Activated naive CD8-positive, alpha-beta T cell treated with anti-CD3 and anti-CD28 coated beads, Interleukin-2, amount 10 ng/mL, durations not matched to agents 7 days and 5 days (primary cell): Measurements from ENCODE around the gene SETMAR. TPM values are rescaled to one million over a fixed set of nuclear protein-coding genes. Genes with fewer than 3 reads are reported as not detected.
"Not testable (repeated sequence)": the region's sequence is repeated elsewhere in the genome, so short reads cannot be mapped to it uniquely, and the experiment has no call there.

ENCODE experiments used
- ATAC-seq: fragments of 150-1000 bp; cut with Tn5 transposase; one replicate; pipeline ENCODE4 v1.10.0; 2021; ENCODE audit warnings: low read depth, moderate library complexity
- POLR2A ChIA-PET: fragments of 350-600 bp; sonication (Branson Sonifier 250); formaldehyde crosslinking; loops from one replicate; lab custom pipeline; 2021; ENCODE audit warnings: antibody characterized with exemption; lab: Charles Lee
- DNase-seq: peaks from one replicate; pipeline ENCODE4 v3.0.0; 2021
- H3K27ac Mint-ChIP-seq: one replicate; pipeline ENCODE4 v1.8.0; 2022; ENCODE audit warnings: mild to moderate bottlenecking, mixed read lengths
- H3K27me3 Mint-ChIP-seq: one replicate; pipeline ENCODE4 v1.8.0; 2022; ENCODE audit warnings: mild to moderate bottlenecking, moderate library complexity, mixed read lengths
- H3K36me3 Mint-ChIP-seq: one replicate; pipeline ENCODE4 v1.8.0; 2021; ENCODE audit warnings: mild to moderate bottlenecking, mixed read lengths
- H3K4me1 Mint-ChIP-seq: one replicate; pipeline ENCODE4 v1.8.0; 2021; ENCODE audit warnings: mixed read lengths
- H3K4me3 Mint-ChIP-seq: one replicate; pipeline ENCODE4 v1.8.0; 2022; ENCODE audit warnings: mild to moderate bottlenecking, moderate library complexity, mixed read lengths
- H3K9me3 Mint-ChIP-seq: one replicate; pipeline ENCODE4 v1.8.0; 2021; ENCODE audit warnings: mixed read lengths
- total RNA-seq, 2 experiments: library from RNA; stranded (reverse); gene quantifications; one replicate each; pipeline ENCODE4 v1.2.3, GENCODE V29; 2021

The SETMAR gene
- total RNA-seq, 2 experiments from 2014 or later: 10.0 to 11.3 TPM

DNA sequence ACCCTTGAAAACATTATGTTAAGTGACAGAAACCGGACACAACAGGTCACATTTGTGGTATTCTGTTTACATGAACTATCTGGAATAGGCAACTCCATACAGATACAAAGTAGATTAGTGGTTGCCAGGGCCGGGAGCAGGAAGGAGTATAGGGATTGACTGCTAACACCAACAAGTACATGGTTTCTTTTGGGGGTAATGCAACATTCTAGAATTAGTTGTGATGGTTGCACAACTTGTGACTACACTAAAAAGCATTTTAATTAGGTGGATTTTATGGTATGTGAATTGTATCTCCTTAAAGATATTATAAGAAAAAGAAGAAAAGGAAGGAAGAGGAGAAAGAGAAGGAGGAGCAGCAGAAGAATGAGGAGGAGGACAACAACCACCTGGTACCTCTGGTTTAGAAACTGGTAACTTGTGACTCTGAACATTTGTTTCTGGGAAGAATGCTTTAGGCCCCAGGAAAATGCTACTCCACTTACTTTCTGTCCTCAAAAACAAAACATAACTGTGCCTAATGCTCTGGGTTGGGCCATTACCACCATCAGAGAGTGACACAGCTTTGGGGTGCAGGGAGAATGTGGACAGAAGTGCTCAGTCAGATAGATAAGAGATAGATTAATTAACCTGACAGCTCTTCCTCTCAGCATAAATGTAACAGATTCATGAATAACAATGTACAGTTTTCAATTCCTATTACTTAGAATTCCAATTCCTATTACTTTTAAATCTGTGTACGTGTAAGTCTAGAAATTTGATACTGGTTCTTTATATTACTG lies 20.3 kb downstream of the SETMAR start:
- H3K36me3 Mint-ChIP-seq: peaks cover under 1% of the 10 kb centered on the region
- no peak overlapping the region for H3K27ac Mint-ChIP-seq
- H3K4me3 Mint-ChIP-seq: no peak overlapping the region
- peaks cover 4% of the 10 kb centered on the region for H3K9me3 Mint-ChIP-seq
- ATAC-seq (no peak), DNase-seq (no peak)
- POLR2A ChIA-PET: no interaction called here
- no peaks in the 10 kb centered on the region for H3K4me1 Mint-ChIP-seq
- H3K27me3 Mint-ChIP-seq: no peaks in the 10 kb centered on the region

DNA sequence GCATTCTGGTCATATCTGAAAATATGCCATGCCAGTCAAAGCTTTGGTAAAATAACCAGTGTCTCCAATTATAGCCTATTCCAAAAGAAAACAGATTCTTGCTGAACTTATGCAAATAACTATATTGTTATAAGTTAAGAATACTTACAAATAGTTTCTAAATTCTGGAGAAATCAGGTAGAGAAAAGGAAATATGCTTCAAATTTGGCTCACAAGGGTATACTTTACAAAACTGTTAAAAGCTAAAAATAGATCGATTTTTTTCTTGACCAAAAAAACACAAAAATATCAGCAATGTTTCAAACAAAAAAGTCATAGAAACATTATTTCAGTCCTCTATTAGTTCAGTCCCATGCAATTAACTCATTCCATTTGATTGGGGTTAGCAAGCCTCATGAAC lies 23.7 kb downstream of the SETMAR start:
- H3K27me3 Mint-ChIP-seq: no peaks in the 10 kb centered on the region
- peaks cover 8% of the 10 kb centered on the region for H3K36me3 Mint-ChIP-seq
- no peak overlapping the region for H3K27ac Mint-ChIP-seq
- ATAC-seq: no peak
- no peak for DNase-seq
- no peak overlapping the region for H3K4me3 Mint-ChIP-seq
- H3K9me3 Mint-ChIP-seq: peaks cover 8% of the 10 kb centered on the region
- H3K4me1 Mint-ChIP-seq: no peaks in the 10 kb centered on the region
- POLR2A ChIA-PET: no interaction called here

DNA sequence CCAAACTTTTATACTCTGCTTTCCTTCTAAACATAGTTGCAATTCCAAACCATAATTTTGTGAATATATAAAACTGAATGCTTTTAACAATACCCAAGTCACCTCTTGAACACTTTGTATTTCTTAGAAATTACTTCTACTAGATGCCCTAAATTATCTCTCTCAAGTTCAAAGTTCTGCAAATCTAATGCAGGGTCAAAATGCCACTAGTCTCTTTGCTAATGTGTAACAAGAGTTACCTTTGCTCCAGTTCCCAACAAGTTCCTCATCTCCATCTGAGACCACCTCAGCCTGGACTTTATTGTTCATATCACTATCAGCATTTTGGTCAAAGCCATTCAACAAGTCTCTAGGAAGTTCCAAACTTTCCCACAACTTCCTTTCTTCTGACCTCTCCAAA lies 26.6 kb downstream of the SETMAR start:
- H3K36me3 Mint-ChIP-seq, H3K27me3 Mint-ChIP-seq, POLR2A ChIA-PET, H3K9me3 Mint-ChIP-seq, ATAC-seq, H3K4me3 Mint-ChIP-seq, H3K27ac Mint-ChIP-seq, H3K4me1 Mint-ChIP-seq, DNase-seq: not testable (repeated sequence)

DNA sequence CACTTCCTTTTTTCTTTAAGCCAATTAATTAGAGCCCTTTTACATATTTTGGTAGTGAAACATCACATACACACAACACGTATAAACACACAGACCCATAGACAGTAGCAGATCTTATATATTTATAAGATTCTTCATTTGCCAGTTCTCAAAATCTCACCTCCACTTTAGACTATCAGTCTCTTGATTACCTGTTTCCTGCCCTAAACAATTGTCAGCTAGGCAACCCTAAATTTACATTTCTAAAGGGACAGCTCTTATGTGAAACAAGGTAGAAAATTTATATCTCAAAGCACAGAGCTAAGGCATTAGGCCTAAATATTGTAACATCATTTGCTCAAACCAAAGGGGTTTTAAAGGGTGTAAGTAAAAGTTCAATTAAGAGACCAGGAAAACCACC lies 28.9 kb downstream of the SETMAR start:
- no peaks in the 10 kb centered on the region for H3K27me3 Mint-ChIP-seq
- H3K4me1 Mint-ChIP-seq: peaks cover under 1% of the 10 kb centered on the region
- DNase-seq (no peak), ATAC-seq (no peak)
- peaks cover 8% of the 10 kb centered on the region for H3K36me3 Mint-ChIP-seq
- H3K4me3 Mint-ChIP-seq: no peak overlapping the region
- no peak overlapping the region for H3K27ac Mint-ChIP-seq
- H3K9me3 Mint-ChIP-seq: peaks cover 6% of the 10 kb centered on the region
- POLR2A ChIA-PET: no interaction called here

DNA sequence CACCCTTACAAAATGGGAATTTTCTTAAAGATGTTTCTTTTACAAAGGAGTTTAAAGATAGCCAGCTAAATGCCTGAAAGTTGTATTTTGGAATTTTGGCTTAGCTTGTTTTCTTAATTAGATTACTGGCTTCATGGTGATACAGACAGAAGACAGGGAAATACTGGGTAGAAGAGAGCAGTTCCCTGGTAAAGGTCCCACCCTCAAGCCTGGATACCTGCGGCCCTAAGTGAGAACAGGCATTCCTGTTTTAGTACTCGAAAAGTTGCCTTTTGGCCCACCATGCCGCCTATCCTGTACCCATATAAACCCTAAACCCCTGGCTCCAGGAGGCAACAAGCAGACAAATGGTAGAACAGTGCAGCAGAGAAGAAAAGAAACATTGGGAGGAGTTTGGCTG lies 29.4 kb downstream of the SETMAR start:
- H3K36me3 Mint-ChIP-seq: peaks cover 8% of the 10 kb centered on the region
- DNase-seq: no peak

DNA sequence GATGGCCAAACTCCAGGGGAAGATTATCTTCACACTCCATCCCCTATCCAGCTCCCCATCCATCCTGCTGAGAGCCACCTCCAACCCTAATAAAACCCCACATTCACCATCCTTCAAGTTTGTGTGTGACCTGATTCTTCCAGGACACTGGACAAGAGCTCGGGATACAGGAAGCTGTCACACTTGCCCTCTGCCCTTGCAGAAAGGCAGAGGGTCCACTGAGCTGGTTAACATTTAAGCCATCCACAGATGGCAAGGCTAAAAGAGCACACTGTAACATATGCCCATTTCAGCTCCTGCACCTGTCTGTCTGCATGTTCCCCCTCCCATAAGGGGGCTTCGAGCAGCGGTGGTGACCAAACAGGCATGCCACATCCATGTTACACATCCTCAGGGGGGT lies 29.8 kb downstream of the SETMAR start:
- DNase-seq: no peak
- H3K4me3 Mint-ChIP-seq: no peak overlapping the region
- H3K27me3 Mint-ChIP-seq: no peaks in the 10 kb centered on the region
- POLR2A ChIA-PET: no interaction called here
- H3K4me1 Mint-ChIP-seq: peaks cover 5% of the 10 kb centered on the region
- peaks cover 5% of the 10 kb centered on the region for H3K9me3 Mint-ChIP-seq
- H3K36me3 Mint-ChIP-seq: peaks cover 8% of the 10 kb centered on the region
- ATAC-seq: no peak
- H3K27ac Mint-ChIP-seq: no peak overlapping the region

More for the DNA sequence above, 29.4 kb downstream of the SETMAR start:
- no peak for ATAC-seq
- POLR2A ChIA-PET: no interaction called here
- H3K9me3 Mint-ChIP-seq: peaks cover 5% of the 10 kb centered on the region
- H3K4me1 Mint-ChIP-seq: peaks cover 3% of the 10 kb centered on the region
- no peak overlapping the region for H3K27ac Mint-ChIP-seq
- H3K4me3 Mint-ChIP-seq: no peak overlapping the region
- no peaks in the 10 kb centered on the region for H3K27me3 Mint-ChIP-seq

DNA sequence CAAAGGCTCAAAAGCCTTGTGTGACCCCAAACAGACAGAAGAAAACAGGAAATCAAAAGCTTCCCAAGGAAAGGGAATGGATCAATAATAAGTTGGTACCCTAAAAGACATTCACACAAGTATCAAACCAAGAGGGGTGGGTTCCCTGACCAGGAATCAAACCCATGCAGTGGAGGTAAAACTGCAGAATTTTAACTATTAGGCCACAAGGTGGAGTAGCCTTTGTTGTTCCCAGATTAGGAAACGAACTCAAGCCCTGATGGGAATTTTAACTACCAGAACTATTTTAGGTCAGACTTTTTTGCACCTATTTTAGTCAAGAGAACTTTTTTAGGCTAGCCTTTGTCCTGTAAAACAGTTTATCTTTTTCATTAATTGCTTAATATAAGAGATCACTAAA lies 31.4 kb downstream of the SETMAR start:
- H3K27ac Mint-ChIP-seq: no peak overlapping the region
- peaks cover 4% of the 10 kb centered on the region for H3K36me3 Mint-ChIP-seq
- peaks cover 5% of the 10 kb centered on the region for H3K9me3 Mint-ChIP-seq
- peaks cover 5% of the 10 kb centered on the region for H3K4me1 Mint-ChIP-seq
- H3K4me3 Mint-ChIP-seq: no peak overlapping the region
- ATAC-seq (no peak), DNase-seq (no peak)
- H3K27me3 Mint-ChIP-seq: no peaks in the 10 kb centered on the region
- POLR2A ChIA-PET: no interaction called here

DNA sequence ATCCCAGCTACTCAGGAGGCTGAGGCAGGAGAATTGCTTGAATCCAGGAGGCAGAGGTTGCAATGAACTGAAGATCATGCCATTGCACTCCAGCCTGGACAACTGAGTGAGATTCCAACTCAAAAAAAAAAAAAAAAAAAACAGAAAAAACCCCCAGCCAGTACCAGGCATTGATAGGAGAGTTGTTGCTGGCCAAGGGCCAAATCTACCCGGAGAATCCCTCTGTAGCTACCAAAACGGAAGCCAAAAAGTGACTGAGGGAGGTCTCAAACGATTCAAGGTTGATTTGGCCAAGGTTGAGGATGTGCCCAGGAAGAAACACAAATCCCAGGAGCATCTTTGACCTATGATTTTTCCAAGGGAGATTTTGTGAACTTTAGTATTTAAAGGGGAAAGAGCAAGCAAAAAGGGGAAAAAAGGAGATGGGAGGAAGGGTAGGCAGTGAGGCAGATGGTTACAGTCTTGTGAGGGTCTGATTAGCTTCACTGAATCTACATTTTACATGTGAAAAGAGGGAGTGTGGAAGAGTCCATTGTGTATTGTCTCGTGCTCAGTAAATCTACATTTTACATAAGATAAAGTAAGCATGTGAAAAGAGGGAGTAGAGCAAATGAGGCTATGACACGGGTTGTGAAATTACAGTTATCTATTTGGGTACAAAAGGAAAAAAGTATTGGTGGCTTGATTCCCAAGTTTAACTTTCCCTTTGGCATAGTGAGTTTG lies 32.8 kb downstream of the SETMAR start:
- no peaks in the 10 kb centered on the region for H3K27me3 Mint-ChIP-seq
- ATAC-seq (no peak), DNase-seq (no peak)
- H3K9me3 Mint-ChIP-seq: no peaks in the 10 kb centered on the region
- peaks cover 2% of the 10 kb centered on the region for H3K36me3 Mint-ChIP-seq
- peaks cover 11% of the 10 kb centered on the region for H3K4me1 Mint-ChIP-seq
- no peak overlapping the region for H3K27ac Mint-ChIP-seq
- POLR2A ChIA-PET: no interaction called here
- no peak overlapping the region for H3K4me3 Mint-ChIP-seq

DNA sequence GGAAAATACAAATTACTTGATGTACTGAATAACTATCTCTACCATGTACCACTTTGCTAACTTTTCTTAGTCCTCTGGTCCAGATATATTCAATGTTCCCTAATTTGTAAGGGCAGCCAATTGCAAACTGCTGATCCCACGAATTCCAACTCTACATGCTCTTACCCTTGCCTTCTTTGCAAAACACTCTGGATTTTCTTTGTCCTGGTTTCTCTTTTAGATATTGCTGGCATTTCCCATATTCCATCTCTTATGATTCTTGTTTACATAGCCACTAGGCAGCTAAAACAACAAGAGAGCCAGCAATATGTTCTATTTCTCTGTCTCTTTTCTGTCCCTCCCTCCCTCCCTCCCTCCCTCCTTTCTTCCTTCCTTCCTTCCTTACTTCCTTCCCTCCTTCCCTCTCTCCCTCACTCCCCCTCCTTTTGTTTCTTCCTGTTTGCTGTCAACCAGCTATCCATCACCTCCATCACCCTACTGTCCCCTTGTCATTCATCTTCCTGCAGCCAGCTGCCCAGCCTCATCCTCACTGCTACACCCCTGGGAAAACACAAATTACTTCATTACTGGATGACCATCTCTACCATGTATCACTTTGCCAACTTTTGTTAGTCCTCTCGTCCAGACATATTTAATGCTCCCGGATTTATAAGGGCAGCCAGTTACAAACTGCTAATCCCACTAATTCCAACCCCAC lies 33.8 kb downstream of the SETMAR start:
- H3K9me3 Mint-ChIP-seq: no peaks in the 10 kb centered on the region
- no peaks in the 10 kb centered on the region for H3K27me3 Mint-ChIP-seq
- H3K36me3 Mint-ChIP-seq: peaks cover 2% of the 10 kb centered on the region
- POLR2A ChIA-PET: no interaction called here
- peaks cover 12% of the 10 kb centered on the region for H3K4me1 Mint-ChIP-seq
- DNase-seq (no peak), ATAC-seq (no peak)
- H3K4me3 Mint-ChIP-seq: no peak overlapping the region
- no peak overlapping the region for H3K27ac Mint-ChIP-seq

DNA sequence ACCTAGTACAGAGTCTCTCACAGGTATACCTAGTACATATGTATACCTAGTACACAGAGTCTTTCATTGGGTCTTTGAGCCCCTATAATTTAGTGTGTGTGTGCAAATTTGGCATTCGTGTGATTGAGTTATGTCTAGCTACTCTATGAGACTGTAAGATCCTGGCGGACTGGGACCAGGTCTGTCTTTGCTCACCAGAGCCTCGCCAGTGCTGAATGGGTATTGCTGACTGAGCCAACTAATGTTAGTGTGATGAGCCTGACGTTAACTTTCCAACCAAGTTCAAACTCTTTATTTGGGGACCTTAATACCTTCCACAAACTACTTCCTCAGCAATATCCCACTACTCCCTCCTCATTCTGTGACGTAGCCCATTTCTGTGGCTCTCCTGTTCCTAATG lies 35.6 kb downstream of the SETMAR start:
- H3K27ac Mint-ChIP-seq: no peak overlapping the region

DNA sequence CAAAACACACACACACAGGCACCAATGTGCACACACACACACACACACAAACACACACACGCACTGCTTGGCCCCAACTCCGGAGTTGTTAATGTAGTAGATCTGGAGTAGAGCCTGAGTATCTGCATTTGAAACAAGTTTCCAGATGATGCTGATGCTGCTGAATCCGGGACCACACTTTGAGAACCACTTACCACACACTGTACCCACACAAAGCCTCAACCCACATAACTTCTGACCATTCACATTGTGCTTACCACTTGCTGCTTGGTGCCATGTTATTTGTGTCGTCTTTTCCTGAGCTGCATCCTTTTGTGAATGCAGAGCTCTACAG lies 36.9 kb downstream of the SETMAR start:
- H3K36me3 Mint-ChIP-seq: peaks cover 2% of the 10 kb centered on the region
- no peaks in the 10 kb centered on the region for H3K27me3 Mint-ChIP-seq
- ATAC-seq (no peak), DNase-seq (no peak)
- no peaks in the 10 kb centered on the region for H3K9me3 Mint-ChIP-seq
- no peak overlapping the region for H3K27ac Mint-ChIP-seq
- POLR2A ChIA-PET: no interaction called here
- peaks cover 12% of the 10 kb centered on the region for H3K4me1 Mint-ChIP-seq
- no peak overlapping the region for H3K4me3 Mint-ChIP-seq

More for the DNA sequence above, 35.6 kb downstream of the SETMAR start:
- no peak for ATAC-seq
- Mint-ChIP-seq H3K9me3 (no peaks in the 10 kb centered on the region), H3K4me1 (peaks cover 12% of the 10 kb centered on the region), H3K36me3 (peaks cover 2% of the 10 kb centered on the region), H3K27me3 (no peaks in the 10 kb centered on the region), H3K4me3 (no peak overlapping the region)
- no peak for DNase-seq
- POLR2A ChIA-PET: no interaction called here

DNA sequence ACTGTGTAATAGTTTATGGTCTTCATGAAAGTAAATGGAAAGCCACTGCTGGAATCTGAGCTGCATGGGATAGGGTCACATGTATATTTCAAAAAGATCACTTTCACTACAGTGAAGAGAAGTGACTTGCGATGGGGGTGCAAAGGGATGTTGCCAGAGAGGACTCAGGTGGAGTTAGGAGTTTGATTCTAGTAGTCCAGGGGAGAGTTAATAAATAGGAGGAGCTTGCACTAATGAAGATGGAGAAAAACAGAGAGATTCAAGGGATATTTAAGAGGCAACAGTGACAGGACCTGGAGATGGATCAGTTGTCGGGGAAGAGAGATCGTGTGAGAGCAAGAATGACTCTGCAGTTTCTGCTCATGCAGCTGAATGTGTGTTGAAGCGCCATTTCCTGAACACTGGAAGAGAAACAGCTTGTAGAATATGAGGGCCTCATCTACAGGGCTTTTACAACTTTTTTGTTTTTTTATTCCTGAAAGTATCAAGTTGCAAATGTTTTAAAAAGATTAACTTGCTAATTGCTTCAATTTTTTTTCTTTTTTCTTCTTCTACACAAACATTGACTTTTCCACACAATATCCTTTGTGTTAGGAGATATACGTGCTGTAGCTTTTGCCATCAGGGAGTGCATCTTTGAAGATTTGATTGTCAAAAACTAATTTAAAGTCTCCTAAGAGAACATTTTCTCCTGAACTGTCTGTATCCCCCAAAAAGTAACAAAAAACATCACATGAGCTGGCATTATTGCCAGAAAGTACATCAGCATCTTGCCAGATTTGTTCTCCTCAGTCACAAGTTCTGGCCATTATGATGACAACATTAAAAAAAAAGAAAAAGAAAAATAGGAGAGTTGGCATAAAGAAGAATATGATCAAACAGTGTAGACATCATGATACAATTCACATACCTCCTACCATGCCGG lies 37.5 kb downstream of the SETMAR start:
- POLR2A ChIA-PET: no interaction called here
- ATAC-seq: no peak
- H3K27me3 Mint-ChIP-seq: no peaks in the 10 kb centered on the region
- DNase-seq: no peak
- peaks cover 2% of the 10 kb centered on the region for H3K36me3 Mint-ChIP-seq
- peaks cover 12% of the 10 kb centered on the region for H3K4me1 Mint-ChIP-seq
- no peaks in the 10 kb centered on the region for H3K9me3 Mint-ChIP-seq
- no peak overlapping the region for H3K4me3 Mint-ChIP-seq
- no peak overlapping the region for H3K27ac Mint-ChIP-seq

DNA sequence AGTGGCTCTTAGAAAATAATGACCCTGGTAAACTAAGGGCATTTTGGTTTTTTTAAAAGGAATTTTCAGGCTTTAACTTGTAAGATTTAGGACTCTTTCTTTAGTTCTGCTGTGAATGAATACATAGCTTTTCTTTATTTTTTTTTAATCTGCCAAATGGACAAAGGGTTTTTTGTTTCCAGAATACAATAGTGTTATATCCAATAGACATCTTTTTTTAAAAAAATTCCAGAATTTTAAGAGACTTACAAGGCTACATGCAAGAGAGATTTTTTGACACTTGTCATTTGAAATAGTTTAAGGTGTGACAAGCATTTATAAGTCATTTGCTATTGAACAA lies 38.1 kb downstream of the SETMAR start:
- no peaks in the 10 kb centered on the region for H3K9me3 Mint-ChIP-seq
- H3K27ac Mint-ChIP-seq: no peak overlapping the region
- H3K27me3 Mint-ChIP-seq: no peaks in the 10 kb centered on the region
- DNase-seq (no peak), ATAC-seq (no peak)
- no peak overlapping the region for H3K4me3 Mint-ChIP-seq
- POLR2A ChIA-PET: no interaction called here
- H3K4me1 Mint-ChIP-seq: peaks cover 12% of the 10 kb centered on the region
- peaks cover 3% of the 10 kb centered on the region for H3K36me3 Mint-ChIP-seq
